SKM-1 treated with dmso at 0.1 percent for 144 hours (cell line): ENCODE measurements around the gene NLGN1.

Experiments used
- DNase-seq: peaks from one replicate; lab custom pipeline; 2025; ENCODE audit not compliant: unreplicated experiment; lab: John Stamatoyannopoulos, UW

Gene NLGN1

GRCh38 chr3:173630849-173631248 lies 233.3 kb downstream of the NLGN1 start:
- DNase-seq = no peak

GRCh38 chr3:173632945-173633344 lies 235.4 kb downstream of the NLGN1 start:
- no peak for DNase-seq

GRCh38 chr3:173635826-173636225 lies 238.3 kb downstream of the NLGN1 start:
- DNase-seq = no peak

- DNase-seq = no peak
These were observed 241.6 kb downstream of the NLGN1 start for GRCh38 chr3:173639098-173639497.

- no peak for DNase-seq
These were observed 244.2 kb downstream of the NLGN1 start for GRCh38 chr3:173641696-173642095.

- no peak for DNase-seq
These were observed 246.8 kb downstream of the NLGN1 start for GRCh38 chr3:173644086-173645082.

GRCh38 chr3:173650596-173650995 lies 253.1 kb downstream of the NLGN1 start:
- DNase-seq = no peak

- DNase-seq = no peak
These were observed 254.5 kb downstream of the NLGN1 start for GRCh38 chr3:173652093-173652492.

GRCh38 chr3:173653781-173654180 lies 256.2 kb downstream of the NLGN1 start:
- no peak for DNase-seq

- DNase-seq = no peak
These were observed 262.4 kb downstream of the NLGN1 start for GRCh38 chr3:173659972-173660371.

GRCh38 chr3:173660645-173661299 lies 263.2 kb downstream of the NLGN1 start:
- DNase-seq = no peak

GRCh38 chr3:173663696-173664111 lies 266.2 kb downstream of the NLGN1 start:
- no peak for DNase-seq

- no peak for DNase-seq
These were observed 278.6 kb downstream of the NLGN1 start for GRCh38 chr3:173676094-173676493.

GRCh38 chr3:173681188-173681678 lies 283.7 kb downstream of the NLGN1 start:
- DNase-seq = no peak

- DNase-seq = no peak
These were observed 287.9 kb downstream of the NLGN1 start for GRCh38 chr3:173685456-173685855.

GRCh38 chr3:173688216-173688842 lies 290.8 kb downstream of the NLGN1 start:
- DNase-seq = no peak

GRCh38 chr3:173690542-173691180 lies 293.1 kb downstream of the NLGN1 start:
- DNase-seq = no peak

GRCh38 chr3:173699353-173699752 lies 301.8 kb downstream of the NLGN1 start:
- DNase-seq = no peak

GRCh38 chr3:173700336-173700735 lies 302.8 kb downstream of the NLGN1 start:
- DNase-seq = no peak

GRCh38 chr3:173702561-173702960 lies 305.0 kb downstream of the NLGN1 start:
- no peak for DNase-seq

GRCh38 chr3:173703771-173704170 lies 306.2 kb downstream of the NLGN1 start:
- no peak for DNase-seq
